Breast epithelium (tissue), 3 donors: ENCODE data around the gene NSMF.

ENCODE experiments used
- POLR2A ChIP-seq: fragments of 450-650 bp; IDR thresholded peaks from one replicate; pipeline ENCODE4 v1.6.1; 2016; ENCODE audit warnings: antibody characterized with exemption, mild to moderate bottlenecking, moderate library complexity
- POLR2AphosphoS5 ChIP-seq, 3 donors: sonication (generic); formaldehyde crosslinking; IDR thresholded peaks; one replicate each; pipeline ENCODE4 v1.6.1; 2017; ENCODE audit warnings: antibody characterized with exemption in 3 of 3
- TF ChIP-seq, protein P1 (sequence below), 3 donors: fragments of 450-650 bp; IDR thresholded peaks; one replicate each; pipeline ENCODE4 v1.5.1; 2016 to 2017; ENCODE audit warnings: antibody characterized with exemption in 3 of 3, mild to moderate bottlenecking in 3 of 3, moderate library complexity in 3 of 3

DNA sequence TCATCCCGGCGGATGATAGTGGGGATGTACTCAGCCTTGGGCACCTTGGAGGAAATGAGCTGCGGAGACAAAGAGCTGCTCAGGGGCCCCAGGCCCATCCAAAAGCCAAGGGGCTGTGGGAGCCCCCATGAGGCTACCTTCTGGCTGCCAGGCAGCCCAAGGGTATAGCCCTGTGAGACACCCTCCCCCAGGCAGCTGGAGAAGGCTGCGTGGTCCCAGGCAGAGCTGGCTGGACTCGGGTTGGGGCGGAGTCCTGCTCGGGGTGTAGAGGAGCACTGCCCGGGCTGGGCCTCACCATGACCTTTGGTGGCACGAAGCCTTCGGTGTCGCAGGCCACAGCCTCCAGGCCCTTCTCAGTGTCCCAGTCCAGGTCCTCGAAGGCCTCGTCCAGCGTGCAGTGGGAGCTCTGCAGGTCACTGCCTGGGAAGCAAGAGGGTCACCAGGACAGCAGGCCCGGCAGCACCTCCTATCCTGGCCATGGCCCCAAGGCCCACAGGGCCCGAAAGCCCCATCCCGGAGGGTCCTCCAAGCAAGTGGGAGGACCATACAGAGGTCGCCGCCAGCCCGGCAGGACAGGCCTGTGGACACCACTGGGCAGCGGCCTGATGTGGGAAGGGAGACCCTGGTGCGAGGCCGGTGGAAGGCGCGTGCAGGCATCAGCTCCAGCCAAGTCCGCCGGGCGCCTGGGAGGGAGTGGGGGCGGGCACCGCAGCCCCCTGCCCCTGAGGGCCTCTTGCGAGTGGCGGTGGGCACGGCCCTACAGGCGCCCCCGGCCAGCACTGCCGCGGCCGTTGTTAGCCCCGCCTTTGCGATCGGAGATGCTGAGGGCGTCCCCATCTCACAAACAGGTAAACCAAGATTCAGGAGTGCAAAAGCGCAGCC, 6.1 kb downstream of the NSMF start:
- no peak for TF ChIP-seq POLR2AphosphoS5 (IDR thresholded peaks at IDR 0.05)
- TF ChIP-seq, protein P1, sequence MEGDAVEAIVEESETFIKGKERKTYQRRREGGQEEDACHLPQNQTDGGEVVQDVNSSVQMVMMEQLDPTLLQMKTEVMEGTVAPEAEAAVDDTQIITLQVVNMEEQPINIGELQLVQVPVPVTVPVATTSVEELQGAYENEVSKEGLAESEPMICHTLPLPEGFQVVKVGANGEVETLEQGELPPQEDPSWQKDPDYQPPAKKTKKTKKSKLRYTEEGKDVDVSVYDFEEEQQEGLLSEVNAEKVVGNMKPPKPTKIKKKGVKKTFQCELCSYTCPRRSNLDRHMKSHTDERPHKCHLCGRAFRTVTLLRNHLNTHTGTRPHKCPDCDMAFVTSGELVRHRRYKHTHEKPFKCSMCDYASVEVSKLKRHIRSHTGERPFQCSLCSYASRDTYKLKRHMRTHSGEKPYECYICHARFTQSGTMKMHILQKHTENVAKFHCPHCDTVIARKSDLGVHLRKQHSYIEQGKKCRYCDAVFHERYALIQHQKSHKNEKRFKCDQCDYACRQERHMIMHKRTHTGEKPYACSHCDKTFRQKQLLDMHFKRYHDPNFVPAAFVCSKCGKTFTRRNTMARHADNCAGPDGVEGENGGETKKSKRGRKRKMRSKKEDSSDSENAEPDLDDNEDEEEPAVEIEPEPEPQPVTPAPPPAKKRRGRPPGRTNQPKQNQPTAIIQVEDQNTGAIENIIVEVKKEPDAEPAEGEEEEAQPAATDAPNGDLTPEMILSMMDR (IDR thresholded peaks at IDR 0.05) = no peak
- no peak for TF ChIP-seq POLR2A
